Transverse colon (tissue), 4 donors: ENCODE data around the gene ZBP1.
A peak's percentile ranks its signal among the peaks of the same experiment; 100 is the strongest.

Experiments
- CTCF ChIP-seq, 5 experiments: fragments of 200-600 bp in 3 of 5; fragments of 450-650 bp in 2 of 5; sonication (generic) in 3 of 5; IDR thresholded peaks; 1 replicate in 2 of 5; 2 replicates in 3 of 5; pipeline ENCODE4 v1.5.1; 2016 to 2017; ENCODE audit warnings: antibody characterized with exemption in 5 of 5, inconsistent platforms in 3 of 5, mild to moderate bottlenecking in 2 of 5, moderate library complexity in 1 of 5
- POLR2A ChIP-seq: fragments of 450-650 bp; IDR thresholded peaks from one replicate; pipeline ENCODE4 v1.6.1; 2016; ENCODE audit warnings: antibody characterized with exemption, mild to moderate bottlenecking, moderate library complexity
- POLR2AphosphoS5 ChIP-seq, 3 donors: sonication (generic); formaldehyde crosslinking; IDR thresholded peaks; one replicate each; pipeline ENCODE4 v1.6.1; 2016; ENCODE audit warnings: antibody characterized with exemption in 3 of 3

- TF ChIP-seq POLR2A (peak; percentile 47), CTCF (IDR thresholded peaks at IDR 0.05) (no peak), POLR2AphosphoS5 (IDR thresholded peaks at IDR 0.05) (peak; percentile 12 to 91 (median 53))
Measured at GRCh38 chr20:57564180-57564802, 55.9 kb downstream of the ZBP1 start.
